GM19395 (cell line): Measurements from ENCODE around the gene TPGS2.
"Not testable (repeated sequence)": the region's sequence is repeated elsewhere in the genome, so short reads cannot be mapped to it uniquely, and the experiment has no call there.

ENCODE experiments used
- ATAC-seq: cut with Tn5 transposase; IDR thresholded peaks from one replicate; pipeline ENCODE4 v1.9.1; 2021; ENCODE audit warnings: mild to moderate bottlenecking, moderate library complexity; ENCODE audit not compliant: unreplicated experiment

TPGS2 gene

DNA sequence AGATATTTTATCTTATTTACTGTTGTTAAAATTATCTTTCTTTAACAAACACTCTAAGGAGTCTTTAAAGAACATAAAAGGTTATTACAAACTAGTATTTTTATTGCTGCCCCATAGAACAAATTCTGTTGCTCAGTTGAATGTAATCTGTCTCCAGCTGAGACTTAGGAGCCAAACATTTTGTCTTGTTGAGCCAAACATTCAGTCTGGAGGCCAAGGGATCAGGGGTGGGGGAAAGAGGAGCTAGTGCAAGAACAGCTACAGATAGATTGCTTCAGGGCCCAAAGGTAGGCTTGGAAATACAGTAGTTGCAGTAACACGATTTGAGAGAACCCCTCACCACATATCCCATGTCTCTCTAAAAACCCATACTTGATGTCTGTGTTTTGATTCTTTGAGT, 51.2 kb downstream of the TPGS2 start:
- no peak for ATAC-seq

DNA sequence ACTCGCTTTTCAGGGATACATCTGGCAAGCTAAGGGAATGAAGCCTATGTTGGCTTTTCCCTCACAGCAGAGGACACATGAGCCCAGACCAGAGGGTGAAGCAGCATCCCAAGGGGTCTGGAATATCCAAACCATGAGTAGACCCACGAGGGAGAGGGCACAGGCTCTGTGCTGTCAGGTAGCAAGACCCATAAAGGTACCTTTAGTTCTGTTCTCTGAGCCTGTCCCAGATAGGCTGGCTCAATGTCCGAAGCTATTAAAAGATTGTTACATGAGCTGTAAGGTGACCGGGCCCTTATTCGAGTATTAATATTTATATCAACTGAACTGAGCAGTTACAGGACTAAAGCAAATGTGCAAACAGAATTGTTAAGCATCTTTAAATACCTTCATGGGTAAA, 52.2 kb downstream of the TPGS2 start:
- ATAC-seq = no peak

DNA sequence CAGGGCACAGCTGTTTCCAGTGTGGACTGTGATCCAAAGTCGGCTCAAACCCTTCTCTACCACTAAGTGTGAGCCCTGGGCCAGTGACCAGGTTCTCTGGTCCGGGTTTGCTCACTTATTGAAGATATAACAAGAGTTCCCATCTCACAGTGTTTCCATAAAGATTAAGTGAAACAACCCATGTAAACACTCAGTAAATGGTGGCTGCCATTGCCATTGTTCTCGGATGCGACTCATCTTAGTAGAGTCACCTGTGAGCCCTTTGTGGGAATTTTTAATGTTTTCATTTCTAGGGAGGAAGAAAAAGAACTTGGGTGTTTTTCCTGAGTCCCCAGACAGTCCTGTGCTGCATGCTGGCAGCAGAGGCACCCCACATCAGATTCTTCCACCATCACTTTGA, 53.4 kb downstream of the TPGS2 start:
- no peak for ATAC-seq

DNA sequence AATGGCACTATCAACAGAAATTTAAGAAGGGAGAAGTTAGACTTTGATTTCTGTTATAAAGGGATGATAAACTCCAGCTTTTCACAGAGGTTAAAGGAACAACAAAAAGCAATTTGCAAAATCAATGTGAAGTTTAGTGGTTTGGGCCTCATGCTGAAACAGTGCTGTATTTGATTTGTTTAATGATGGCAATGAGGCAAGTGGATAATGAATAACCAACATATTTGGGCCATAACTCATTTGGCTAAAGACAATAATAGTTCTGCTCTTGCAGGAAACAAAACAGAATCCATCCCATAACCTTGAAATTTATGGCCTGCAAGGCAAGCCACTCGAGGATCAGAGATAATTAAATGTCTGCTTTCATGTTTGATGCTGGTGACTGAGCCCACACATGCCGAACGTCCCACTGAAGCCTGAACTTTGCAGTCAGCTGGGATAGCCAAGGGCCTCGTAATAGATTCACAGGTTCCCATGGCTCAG, 56.5 kb downstream of the TPGS2 start:
- ATAC-seq = no peak

DNA sequence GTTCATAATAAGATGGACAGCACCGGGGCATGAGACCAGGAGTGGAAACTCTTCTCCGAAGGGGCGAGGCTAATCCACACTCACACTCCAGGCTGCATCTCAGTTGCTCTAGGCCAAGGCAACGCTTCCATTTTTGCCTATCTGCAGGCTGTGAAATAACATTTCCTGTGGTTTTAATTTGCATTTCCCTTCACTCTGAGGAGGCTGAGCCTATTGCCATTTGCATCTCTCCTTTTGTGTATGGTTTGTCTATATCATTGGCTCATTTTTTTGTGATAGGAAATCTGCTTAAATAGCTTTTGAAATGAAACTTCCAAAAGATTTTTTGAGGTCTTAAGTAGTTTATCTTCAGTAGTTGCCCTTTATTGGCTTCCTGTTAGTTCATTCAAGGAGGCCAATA, 57.6 kb downstream of the TPGS2 start:
- peak; percentile 80 for ATAC-seq

DNA sequence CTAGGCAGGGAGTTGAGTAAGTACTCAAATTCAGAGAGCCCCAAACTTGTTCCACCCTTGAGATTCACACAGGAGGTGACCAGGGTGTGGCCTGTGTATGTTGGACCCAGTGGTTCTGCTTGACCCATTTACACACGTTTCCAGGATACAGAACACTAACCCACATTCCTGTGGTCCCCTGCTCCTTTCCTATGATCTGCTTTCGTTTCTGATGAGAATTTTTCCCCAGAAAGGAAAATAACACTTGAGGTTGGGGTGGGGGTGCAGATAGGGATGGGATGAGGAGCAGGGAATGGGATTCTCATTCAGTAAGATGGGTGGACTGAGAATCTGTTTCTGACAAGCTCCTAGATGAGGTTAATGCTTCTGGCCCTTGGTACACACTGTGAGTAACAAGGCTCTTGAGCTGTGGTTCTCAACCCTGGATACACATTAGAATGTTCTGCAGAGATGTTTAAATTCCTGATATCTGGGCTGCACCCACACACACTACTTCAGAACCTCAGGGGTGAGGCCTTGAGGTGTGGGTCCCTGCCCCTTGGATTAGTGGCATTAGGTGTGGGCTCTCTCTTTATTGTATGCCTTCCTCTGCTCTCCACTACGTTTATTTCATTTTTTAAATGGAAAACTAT, 58.4 kb downstream of the TPGS2 start:
- ATAC-seq = no peak

DNA sequence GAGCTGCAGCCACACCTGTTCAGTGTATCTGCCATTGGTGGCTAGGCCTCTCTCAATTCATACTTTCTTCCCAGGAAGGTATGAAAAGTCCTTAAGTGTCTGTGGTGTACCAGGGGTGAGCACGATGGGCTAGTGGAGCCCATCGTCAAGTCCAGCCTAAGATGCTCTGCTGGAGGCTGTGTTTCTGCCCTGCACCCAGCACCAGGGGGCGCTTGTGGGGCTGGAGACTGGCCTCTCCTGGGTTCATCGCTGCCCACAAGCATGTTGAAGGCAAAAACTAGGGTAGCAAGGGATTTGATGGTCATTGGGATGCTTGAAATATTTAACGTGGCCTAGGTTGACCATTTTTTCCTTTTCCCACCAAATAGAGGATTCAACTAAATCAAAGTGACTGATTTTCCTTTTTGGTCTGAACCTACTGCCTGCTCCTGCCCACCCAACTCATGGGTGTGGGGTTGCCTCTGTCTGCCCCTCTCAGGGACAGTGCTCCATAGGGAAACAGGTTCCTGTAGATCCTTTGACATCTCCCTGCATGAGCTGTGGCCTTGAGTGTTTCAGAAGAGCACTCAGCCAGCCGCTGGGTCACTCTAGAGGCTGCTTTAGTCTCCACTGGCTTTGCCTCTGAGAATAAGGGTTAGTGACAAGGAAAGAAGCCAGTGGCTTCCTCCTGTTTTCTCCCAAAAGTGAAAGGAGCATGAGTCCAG, 59.0 kb downstream of the TPGS2 start:
- ATAC-seq = no peak

DNA sequence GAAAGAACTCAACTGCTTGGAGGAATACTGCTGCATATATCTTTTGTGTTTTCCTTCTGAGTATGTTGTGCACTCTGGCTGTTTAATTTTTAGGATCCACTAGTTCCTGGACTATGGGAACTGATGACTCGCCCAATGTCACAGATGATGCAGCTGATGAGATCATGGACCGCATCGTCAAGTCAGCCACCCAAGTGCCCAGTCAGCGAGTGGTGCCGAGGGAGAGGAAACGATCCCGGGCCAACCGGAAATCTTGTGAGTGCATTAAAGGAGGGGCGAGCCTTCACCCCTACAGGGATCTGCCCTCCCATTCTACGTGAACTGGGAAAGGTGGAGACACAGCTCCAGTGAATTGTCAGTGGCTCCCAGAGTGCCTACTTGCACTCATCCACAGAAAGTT, 59.6 kb downstream of the TPGS2 start:
- no peak for ATAC-seq

DNA sequence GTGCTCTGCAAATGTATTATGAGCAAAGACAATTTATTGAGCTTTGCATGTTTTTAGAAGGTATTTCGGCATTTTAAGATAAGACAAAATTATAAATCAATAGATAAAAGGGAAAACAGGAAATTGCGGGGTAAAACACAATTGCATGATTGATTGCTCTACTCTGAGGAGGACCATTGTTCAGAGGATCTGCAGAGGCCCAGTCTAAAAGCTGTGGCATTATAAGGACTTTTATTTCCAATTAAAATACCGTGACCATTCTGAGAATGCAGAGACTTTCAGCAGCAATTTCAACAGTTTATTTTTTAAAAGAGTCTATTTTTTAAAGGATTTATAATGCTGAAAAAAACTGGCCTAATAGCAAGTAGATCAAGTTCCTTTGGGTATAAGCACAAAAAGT, 62.0 kb downstream of the TPGS2 start:
- no peak for ATAC-seq

DNA sequence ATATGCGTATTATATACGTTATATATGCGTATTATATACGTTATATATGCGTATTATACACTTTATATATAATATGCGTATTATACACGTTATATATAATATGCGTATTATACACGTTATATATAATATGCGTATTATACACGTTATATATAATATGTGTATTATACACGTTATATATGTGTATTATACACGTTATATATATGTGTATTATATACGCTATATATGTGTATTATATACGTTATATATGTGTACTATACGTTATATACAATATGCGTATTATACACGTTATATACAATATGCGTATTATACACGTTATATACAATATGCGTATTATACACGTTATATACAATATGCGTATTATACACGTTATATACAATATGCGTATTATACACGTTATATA, 65.8 kb downstream of the TPGS2 start:
- ATAC-seq = not testable (repeated sequence)

DNA sequence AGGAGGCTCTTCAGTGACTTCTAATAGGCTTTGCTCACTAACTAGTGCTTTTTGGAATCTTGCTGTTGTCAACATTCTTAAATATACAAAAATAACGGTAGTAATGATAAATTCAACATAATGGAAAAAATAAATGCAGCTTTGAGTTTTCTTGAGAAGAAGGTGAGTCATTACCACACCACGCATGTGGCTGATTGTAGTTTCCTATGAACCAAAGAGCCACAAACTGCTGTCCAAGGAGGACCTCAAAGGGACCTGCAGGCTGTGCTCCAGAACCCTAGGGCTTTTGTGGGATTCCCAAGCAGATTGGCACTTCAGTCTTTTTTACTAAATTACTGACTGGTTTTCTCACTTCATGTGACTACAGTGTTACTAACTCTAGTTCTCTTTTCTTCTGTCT, 66.7 kb downstream of the TPGS2 start:
- no peak for ATAC-seq

DNA sequence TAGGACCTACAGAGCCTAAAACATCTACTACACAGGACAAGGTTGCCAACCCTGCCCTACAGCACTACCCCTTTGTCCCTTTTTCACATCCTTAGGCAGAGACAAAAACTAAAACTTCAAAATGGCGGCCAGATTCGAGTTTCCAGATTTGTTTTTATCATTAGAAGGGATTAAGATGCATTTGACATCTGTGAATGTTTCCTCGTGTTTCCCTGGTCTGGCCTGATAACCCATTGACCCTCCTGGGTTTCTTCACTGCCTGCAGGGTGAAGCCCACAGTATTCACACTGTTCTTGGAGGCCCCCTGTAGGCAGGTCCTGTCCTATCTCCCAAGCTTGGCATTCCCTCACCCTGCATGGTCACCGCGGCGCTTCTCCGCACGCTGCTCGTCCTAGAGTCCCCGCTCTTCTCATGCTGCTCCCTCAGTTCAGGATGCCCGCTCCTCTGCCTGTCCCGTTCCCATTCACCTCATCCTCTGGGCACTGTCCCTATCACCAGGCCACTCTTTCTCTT, 67.6 kb downstream of the TPGS2 start:
- ATAC-seq = no peak

DNA sequence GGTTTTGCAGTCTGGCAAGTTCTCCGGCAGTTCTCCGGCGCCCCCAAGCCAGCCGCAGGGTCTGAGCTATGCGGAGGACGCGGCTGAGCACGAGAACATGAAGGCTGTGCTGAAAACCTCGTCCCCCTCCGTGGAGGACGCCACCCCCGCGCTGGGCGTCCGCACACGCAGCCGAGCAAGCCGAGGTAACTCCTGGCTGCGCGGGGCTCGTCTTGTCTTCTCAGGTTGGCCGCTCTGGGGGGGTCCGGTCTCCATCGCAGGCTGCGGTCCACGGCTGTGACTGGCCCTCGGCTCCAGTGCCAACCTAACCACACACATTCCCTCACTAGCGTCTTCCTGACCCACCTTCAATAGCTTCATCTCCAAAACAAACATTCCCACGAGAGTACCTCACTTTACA, 68.2 kb downstream of the TPGS2 start:
- no peak for ATAC-seq

DNA sequence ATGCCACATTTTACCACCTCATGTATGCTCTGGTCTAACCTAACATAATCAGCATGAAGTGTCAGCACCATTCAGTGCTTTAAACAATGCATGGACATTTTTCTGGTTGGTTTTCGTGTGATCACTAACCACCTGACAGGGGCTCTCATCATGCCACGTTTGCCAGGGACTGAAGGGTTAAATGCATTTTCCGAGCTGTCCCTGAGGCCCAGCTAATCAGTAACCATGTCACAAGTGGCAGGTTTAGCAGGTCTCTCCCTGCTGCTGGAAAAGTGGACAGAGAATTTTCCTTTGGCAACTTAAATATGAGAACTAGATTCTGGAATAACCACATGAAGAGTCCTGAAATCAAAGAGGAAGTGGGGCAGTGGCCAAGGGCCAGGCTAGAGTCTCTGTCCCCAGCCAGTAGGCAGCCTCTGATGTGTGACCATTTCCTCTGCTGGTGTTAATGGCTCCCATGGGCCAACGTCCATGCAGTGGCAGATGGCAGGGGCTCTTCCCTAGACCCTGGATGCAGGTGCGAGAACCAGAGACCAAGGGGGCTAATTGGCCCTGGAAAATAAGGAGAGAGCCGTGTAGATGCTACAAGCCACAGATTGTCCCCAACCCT, 69.5 kb downstream of the TPGS2 start:
- ATAC-seq = no peak

DNA sequence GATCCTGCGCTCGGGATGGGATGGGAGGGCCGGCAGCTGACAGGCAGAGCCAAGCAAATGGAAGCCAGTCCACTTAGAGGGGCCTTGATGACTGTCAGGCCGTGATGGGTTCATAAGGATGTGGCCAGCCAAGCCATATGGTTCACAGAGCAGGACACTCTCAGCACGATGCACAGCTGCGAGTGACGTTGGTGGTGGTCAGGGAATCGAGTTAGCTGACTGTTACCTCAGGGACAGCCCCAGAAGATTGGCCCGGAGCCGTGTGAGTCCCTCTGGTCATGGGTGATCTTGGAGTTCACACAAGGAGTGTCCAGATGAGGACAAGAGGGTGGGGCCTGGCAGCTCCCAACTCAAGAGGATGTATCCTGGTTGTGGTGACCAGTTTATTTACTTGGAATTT, 70.2 kb downstream of the TPGS2 start:
- ATAC-seq = no peak

DNA sequence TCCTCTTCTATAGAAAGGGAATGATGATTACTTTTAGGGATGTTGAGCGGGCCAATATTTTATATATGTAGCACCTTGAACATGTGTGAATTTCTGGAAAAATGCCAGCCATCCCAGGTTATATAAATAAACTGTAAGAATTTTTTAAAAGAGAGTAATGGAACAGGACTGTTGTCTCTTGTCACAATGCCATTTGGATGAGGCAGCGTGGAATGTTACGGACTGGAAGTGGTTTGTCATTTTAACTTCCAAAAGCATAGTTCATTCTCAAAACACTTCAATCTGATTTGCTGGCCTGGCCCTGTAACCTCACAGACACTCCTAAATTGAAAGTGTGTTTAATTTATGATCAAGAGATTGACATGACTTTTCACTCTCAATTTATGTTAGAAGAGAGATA, 70.8 kb downstream of the TPGS2 start:
- ATAC-seq = no peak

DNA sequence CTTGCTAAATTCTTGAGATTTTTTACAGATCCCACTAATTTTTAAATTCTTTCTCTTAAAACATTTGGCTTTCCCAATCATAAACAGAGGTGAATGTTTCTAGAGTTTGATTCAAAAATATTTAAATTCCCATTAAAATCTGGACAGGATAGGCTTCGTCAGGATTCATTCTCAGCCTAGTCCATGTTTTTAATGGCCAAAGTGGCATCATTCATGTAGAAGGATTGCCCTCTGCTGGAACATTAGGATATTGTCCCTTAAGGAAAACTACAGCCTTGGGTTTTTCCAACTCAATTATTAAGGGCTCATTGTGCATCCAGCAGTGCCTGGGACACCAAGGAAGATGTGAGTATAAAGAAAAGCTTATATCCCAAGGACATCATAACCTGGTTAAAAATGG, 71.7 kb downstream of the TPGS2 start:
- ATAC-seq = no peak

DNA sequence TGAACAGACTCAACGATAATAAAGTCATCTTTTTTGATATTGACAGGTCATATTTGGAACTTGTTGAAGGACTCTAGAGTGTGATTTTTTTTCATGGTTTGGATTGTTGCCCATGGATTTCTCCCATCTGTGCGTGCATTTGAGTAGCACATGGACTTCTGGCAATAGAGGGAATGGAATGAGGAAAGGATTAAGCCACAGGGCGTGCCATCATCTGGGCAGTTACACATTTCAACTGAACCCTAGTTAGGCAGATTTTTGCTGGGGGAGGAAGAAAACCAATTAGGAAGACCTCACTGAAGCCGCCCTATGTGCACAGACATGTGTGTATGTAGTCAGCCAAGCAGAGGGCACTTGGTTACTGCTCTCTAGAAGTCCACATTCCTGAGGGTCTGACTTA, 72.6 kb downstream of the TPGS2 start:
- ATAC-seq = no peak

DNA sequence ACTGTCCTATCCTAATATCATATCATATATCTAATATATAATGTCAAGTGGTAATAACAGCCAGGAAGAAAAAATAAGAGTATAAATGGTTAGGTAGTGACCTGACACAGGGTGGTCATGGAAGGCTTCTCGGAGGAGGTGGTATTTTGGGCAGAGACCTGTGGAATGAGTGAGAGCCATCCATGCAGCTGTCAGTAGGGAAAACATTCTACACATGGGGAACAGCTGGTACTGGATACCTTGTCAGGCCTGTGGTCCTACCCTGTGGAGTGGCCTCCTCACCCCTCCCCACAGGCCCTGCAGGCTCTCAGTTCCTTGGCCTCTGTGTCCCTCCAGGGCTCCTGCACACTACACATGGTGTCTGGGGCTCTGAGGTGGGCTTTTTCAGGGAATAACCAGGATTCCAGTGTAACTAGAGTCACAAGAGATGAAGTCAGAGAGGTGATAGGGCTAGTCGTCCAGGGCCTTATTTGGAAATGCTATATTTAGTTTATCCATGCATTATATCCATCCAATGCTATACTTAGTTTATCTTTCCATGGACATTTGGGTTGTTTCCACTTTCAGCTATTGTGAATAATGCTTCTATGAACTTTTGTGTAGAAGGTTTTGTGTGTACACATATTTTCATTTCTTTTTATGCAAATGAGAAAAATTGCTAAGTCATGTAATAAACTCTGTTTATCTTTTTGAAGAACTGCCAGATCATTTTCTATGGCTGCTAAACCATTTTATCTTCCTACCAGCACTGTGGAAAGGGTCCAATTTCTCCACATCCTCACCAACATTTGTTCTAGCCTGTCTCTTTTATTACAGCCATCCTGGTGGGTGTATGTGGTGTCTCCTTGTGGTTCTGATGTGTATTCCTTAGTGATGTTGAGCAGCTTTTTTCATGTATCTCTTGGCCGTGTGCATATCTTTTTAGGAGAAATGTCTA, 75.6 kb downstream of the TPGS2 start:
- no peak for ATAC-seq

DNA sequence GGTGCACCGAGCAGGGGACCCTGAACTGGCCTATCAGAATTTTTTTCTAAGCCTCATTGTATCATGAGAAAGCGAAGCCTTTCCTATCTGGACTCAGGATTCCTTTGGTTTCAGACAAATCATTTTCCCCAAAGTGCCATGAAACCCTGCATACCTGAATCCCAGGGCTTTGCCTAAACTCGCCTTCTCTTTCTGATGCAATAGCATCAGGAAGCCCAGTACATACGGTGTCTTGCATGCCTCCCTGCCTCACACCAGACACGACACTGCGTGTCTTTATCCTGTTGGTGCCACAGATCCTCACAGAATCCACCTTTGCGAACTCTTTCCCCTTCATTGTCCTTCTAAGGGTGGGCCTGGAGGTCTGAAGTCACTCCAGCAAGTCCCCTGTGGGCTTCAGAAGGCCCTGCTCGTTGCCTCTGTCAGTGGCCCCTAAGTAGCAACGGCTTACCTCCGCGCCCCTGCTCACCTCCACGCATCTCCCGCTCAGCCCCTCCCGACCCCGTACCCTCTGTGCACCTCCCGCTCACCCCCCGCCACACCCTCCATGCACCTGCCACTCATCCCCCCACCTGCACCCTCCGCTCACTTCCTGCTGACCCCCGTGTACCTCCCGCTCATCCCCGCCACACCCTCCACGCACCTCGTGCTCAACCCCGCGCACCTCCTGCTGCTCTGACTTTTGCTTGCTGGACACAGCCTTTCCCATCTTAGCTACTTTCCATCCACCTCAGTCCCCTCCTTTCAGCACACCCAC, 83.4 kb downstream of the TPGS2 start:
- no peak for ATAC-seq
